Nephron progenitor cell (in vitro differentiated cells): ENCODE results near the gene GRK7.
A peak's percentile ranks its signal among the peaks of the same experiment; 100 is the strongest.

Source experiments
- DNase-seq: peaks from one replicate; pipeline ENCODE4 v3.0.0; 2021
- H3K27ac Mint-ChIP-seq: 2 replicates; pipeline ENCODE4 v1.8.0; 2021; ENCODE audit warnings: mild to moderate bottlenecking, moderate library complexity, mixed read lengths
- H3K27me3 Mint-ChIP-seq: 2 replicates; pipeline ENCODE4 v1.8.0; 2021; ENCODE audit warnings: mild to moderate bottlenecking, low read depth, mixed read lengths; ENCODE audit not compliant: poor library complexity
- H3K36me3 Mint-ChIP-seq: 2 replicates; pipeline ENCODE4 v1.8.0; 2021; ENCODE audit warnings: low read depth, mixed read lengths
- H3K4me1 Mint-ChIP-seq: 2 replicates; pipeline ENCODE4 v1.8.0; 2021; ENCODE audit warnings: mixed read lengths
- H3K4me3 Mint-ChIP-seq: 2 replicates; pipeline ENCODE4 v1.8.0; 2021; ENCODE audit warnings: mild to moderate bottlenecking, moderate library complexity, mixed read lengths
- H3K9me3 Mint-ChIP-seq: 2 replicates; pipeline ENCODE4 v1.8.0; 2021; ENCODE audit warnings: mild to moderate bottlenecking, moderate library complexity, mixed read lengths
- CTCF ChIP-seq: fragments of 200-600 bp; sonication (generic); IDR thresholded peaks from 2 replicates; pipeline ENCODE4 v1.5.0; 2021; ENCODE audit warnings: antibody characterized with exemption

GRK7 gene

GRCh38 chr3:141776376-141776775 is 13.2 kb downstream of the GRK7 start:
- Mint-ChIP-seq H3K9me3 (no peaks in the 10 kb centered on the region), H3K4me3 (no peak overlapping the region), H3K27me3 (peaks cover 2% of the 10 kb centered on the region), H3K4me1 (peaks cover 7% of the 10 kb centered on the region), H3K36me3 (no peaks in the 10 kb centered on the region), H3K27ac (peak overlapping the region; percentile 22)
- DNase-seq, result no peak
- TF ChIP-seq CTCF, result no peak

GRCh38 chr3:141776885-141777284 is 13.7 kb downstream of the GRK7 start:
- no peak for TF ChIP-seq CTCF
- Mint-ChIP-seq H3K27ac (peak overlapping the region; percentile 22), H3K27me3 (peaks cover 2% of the 10 kb centered on the region), H3K36me3 (no peaks in the 10 kb centered on the region), H3K4me3 (no peak overlapping the region), H3K9me3 (no peaks in the 10 kb centered on the region), H3K4me1 (peaks cover 7% of the 10 kb centered on the region)
- DNase-seq, result no peak

- H3K4me1 Mint-ChIP-seq, result peaks cover 9% of the 10 kb centered on the region
- no peak for DNase-seq
- H3K27me3 Mint-ChIP-seq, result peaks cover 2% of the 10 kb centered on the region
- H3K36me3 Mint-ChIP-seq, result no peaks in the 10 kb centered on the region
- no peaks in the 10 kb centered on the region for H3K9me3 Mint-ChIP-seq
- no peak overlapping the region for H3K4me3 Mint-ChIP-seq
- no peak for TF ChIP-seq CTCF
- H3K27ac Mint-ChIP-seq, result no peak overlapping the region
Observed at GRCh38 chr3:141777957-141778813, 15.0 kb downstream of the GRK7 start.

GRCh38 chr3:141779667-141780066 is 16.5 kb downstream of the GRK7 start:
- H3K9me3 Mint-ChIP-seq, result no peaks in the 10 kb centered on the region
- H3K4me3 Mint-ChIP-seq, result no peak overlapping the region
- DNase-seq, result no peak
- H3K27me3 Mint-ChIP-seq, result peaks cover 2% of the 10 kb centered on the region
- no peak for TF ChIP-seq CTCF
- peaks cover 22% of the 10 kb centered on the region for H3K4me1 Mint-ChIP-seq
- H3K36me3 Mint-ChIP-seq, result no peaks in the 10 kb centered on the region
- no peak overlapping the region for H3K27ac Mint-ChIP-seq

GRCh38 chr3:141782386-141782932 is 19.3 kb downstream of the GRK7 start:
- no peak for TF ChIP-seq CTCF
- Mint-ChIP-seq H3K27ac (peak overlapping the region; percentile 27), H3K4me3 (no peak overlapping the region), H3K4me1 (peaks cover 22% of the 10 kb centered on the region), H3K27me3 (peaks cover 2% of the 10 kb centered on the region), H3K36me3 (no peaks in the 10 kb centered on the region), H3K9me3 (no peaks in the 10 kb centered on the region)
- no peak for DNase-seq
